Measurements from ENCODE around the gene POLL. TPM values are rescaled to one million over a fixed set of nuclear protein-coding genes. Genes with fewer than 3 reads are reported as not detected.
A peak's percentile ranks its signal among the peaks of the same experiment; 100 is the strongest.
"Not testable (repeated sequence)": the region's sequence is repeated elsewhere in the genome, so short reads cannot be mapped to it uniquely, and the experiment has no call there.

POLL gene
- total RNA-seq, result 10 to 100 TPM; 51.8 to 59.3 TPM
- 39.0 TPM for polyA plus RNA-seq (2013, experiment 1 of 2)
- polyA plus RNA-seq (2013, experiment 2 of 2), result 28.8 TPM
- long read RNA-seq, experiment 1, partial matches to known transcripts, result 6 of 18 reads
- long read RNA-seq, experiment 1, other reads (novel, unspliced or antisense), result 10 of 18 reads
- long read RNA-seq, experiment 2, transcript POLL-201 (9 exons, 2,670 nt), result minor isoform, 6 of 64 reads
- long read RNA-seq, experiment 2, transcript POLL-205 (8 exons, 2,360 nt), result major isoform, 13 of 64 reads
- long read RNA-seq, experiment 2, partial matches to known transcripts, result 1 of 64 reads
- long read RNA-seq, experiment 2, other reads (novel, unspliced or antisense), result 40 of 64 reads
- long read RNA-seq, experiment 3, transcript POLL-205 (8 exons, 2,360 nt), result major isoform, 19 of 131 reads
- long read RNA-seq, experiment 3, transcript POLL-201 (9 exons, 2,670 nt), result minor isoform, 14 of 131 reads
- long read RNA-seq, experiment 3, transcript POLL-203 (9 exons, 2,792 nt), result minor isoform, 5 of 131 reads
- long read RNA-seq, experiment 3, partial matches to known transcripts, result 10 of 131 reads
- long read RNA-seq, experiment 3, other reads (novel, unspliced or antisense), result 76 of 131 reads
- long read RNA-seq, experiment 4, partial matches to known transcripts, result 6 of 31 reads
- long read RNA-seq, experiment 4, other reads (novel, unspliced or antisense), result 20 of 31 reads

DNA sequence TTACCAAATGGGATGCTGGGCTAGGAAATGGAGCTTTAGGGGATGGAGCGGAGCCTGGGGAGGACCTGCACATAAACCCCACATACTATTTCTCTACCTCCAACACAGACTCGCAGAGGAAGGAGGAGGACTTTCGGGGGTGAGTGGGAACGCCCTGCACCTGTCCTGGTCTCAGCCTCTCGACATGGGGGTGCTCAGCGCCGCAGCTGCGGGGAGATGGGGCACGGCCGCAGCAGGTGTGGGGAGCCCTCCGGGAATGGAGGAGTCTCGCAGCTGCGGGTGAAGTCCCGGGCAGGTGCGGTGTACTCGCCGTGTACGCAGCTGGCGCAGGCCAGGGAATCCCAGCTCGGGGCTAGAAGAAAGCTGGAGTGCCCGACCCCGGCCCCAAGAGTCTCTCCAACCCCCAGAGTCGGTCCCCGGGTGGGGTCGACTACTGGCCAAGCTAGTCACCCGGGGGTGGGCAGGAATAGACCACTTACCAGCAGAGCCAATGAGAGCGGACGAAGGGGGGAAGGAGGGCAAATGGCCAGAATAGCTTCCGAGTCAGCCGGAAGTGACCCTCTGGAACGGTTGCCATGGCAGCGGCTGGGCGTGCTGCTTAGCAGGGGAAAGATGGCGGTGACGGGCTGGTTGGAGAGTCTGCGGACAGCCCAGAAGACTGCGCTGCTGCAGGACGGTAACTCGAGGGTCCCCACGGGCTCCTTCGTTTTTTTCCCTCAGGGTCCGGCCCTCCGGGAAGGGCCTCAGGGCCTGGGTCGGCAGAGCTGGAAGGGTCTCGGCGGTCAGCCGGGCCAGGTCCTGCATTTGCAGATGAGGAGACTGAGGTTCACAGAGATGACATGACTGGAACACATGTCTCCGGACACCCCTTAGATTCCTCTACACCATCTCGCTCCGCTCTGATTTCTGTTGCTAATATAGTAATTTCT is at the start of gene POLL, which contains the start of gene DPCD:
TSS of gene POLL (minus strand) at position 533 of the 929 bp plus-strand sequence. CDS start 897 bp downstream, outside the sequence.
TSS of gene DPCD (plus strand) at position 597 of the 929 bp plus-strand sequence. CDS start at position 613, 16 bp downstream.
- no peak within 1 kb of the TSS for H3K27ac ChIP-seq (ENCODE audit: low read depth, low read length)
- H3K9me3 ChIP-seq (ENCODE audit: control insufficient read depth, low read length), result no peaks in the 10 kb centered on the region
- Mint-ChIP-seq H3K9me3 (no peaks in the 10 kb centered on the region), H3K4me1 (peaks cover 18% of the 10 kb centered on the region), H3K36me3 (ENCODE audit: low read depth) (peaks cover 23% of the 10 kb centered on the region), H3K4me3 (peak within 1 kb of the TSS; percentile 92), H3K27me3 (ENCODE audit: insufficient read depth) (no peaks in the 10 kb centered on the region), H3K27ac (peak within 1 kb of the TSS; percentile 85)
- H3K9ac ChIP-seq (ENCODE audit: extremely low read depth, low read length, poor library complexity, severe bottlenecking), result peak within 1 kb of the TSS; percentile 57
- H3K4me3 ChIP-seq (ENCODE audit: low read length), result peak within 1 kb of the TSS; percentile 90
- peaks cover 34% of the 10 kb centered on the region for H3K36me3 ChIP-seq (ENCODE audit: control insufficient read depth, insufficient read depth, low read length)
- WGBS, 2 experiments (ENCODE audit: insufficient coverage in 1 of 2, insufficient read length in 1 of 2), result 0% methylated on average over 27 to 49 of the region's 50 CpGs
- H3K4me1 ChIP-seq (ENCODE audit: control insufficient read depth, insufficient read depth, low read length), result no peaks in the 10 kb centered on the region
- no peaks in the 10 kb centered on the region for H3K27me3 ChIP-seq (ENCODE audit: control insufficient read depth, insufficient read depth, low read length, poor library complexity, severe bottlenecking)
- TF ChIP-seq CTCF (conservative IDR thresholded peaks at IDR 0.05), result no peak
- peak; percentile 98 for DNase-seq

DNA sequence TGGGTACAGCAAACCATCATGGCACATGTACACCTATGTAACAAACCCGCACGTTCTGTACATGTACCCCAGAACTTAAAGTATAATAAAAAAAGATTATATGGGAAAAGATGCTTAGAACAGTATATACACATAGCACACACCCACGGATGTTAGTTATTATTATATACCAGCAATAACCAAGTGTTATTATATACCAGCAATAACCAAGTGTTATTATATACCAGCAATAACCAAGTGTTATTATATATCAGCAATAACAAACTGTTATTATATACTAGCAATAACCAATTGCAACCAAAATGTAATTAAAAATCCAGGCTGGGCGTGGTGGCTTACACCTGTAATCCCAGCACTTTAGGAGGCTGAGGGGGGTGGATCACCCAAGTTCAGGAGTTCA is 45.5 kb upstream of the POLL start:
- not testable (repeated sequence) for H3K4me3 Mint-ChIP-seq; H3K9ac ChIP-seq (ENCODE audit: extremely low read depth, low read length, poor library complexity, severe bottlenecking); H3K27ac Mint-ChIP-seq; DNase-seq; H3K4me3 ChIP-seq (ENCODE audit: low read length); H3K27me3 Mint-ChIP-seq (ENCODE audit: insufficient read depth); H3K27me3 ChIP-seq (ENCODE audit: control insufficient read depth, insufficient read depth, low read length, poor library complexity, severe bottlenecking); H3K27ac ChIP-seq (ENCODE audit: low read depth, low read length); H3K4me1 Mint-ChIP-seq
- Histone ChIP-seq H3K4me1 (ENCODE audit: control insufficient read depth, insufficient read depth, low read length) (peaks cover 11% of the 10 kb centered on the region), H3K36me3 (ENCODE audit: control insufficient read depth, insufficient read depth, low read length) (peaks cover 31% of the 10 kb centered on the region), H3K9me3 (ENCODE audit: control insufficient read depth, low read length) (peaks cover 23% of the 10 kb centered on the region)
- Mint-ChIP-seq H3K36me3 (ENCODE audit: low read depth) (peaks cover 48% of the 10 kb centered on the region), H3K9me3 (peaks cover 11% of the 10 kb centered on the region)
- WGBS, 2 experiments (ENCODE audit: insufficient coverage in 1 of 2, insufficient read length in 1 of 2), result 91% methylated on average over 1 of the region's 4 CpGs; no CpG with 5 or more reads in 1 of the 2 experiments

DNA sequence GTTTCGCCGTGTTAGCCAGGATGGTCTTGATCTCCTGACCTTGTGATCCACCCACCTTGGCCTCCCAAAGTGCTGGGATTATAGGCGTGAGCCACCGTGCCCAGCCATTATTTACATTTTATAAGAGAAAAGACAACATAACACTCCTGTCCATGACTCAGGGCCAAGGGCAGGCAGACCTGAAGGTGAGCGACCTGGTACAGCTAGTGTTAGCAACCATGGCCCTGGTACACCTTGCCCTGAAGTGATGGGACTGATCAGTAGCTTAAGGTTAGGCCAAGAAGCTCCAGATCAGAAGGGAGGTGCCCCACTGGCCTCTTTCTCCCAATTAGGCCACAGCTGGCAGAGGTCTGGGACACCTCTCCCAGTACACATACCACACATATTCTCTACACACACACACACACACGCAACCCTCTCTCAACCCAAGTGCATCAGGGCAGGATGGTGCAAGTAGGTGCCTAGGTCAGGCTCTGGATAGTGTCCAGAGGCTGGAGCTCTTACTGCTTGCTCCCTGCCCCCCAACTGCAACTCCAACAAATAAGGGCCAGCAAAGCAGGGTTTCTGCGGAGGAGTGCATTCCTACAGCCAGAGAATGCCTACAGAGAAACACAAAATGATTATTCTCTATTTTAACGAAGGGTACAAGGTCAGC is 43.9 kb upstream of the POLL start:
- Mint-ChIP-seq H3K27ac (no peak overlapping the region), H3K36me3 (ENCODE audit: low read depth) (peaks cover 37% of the 10 kb centered on the region), H3K4me3 (no peak overlapping the region), H3K27me3 (ENCODE audit: insufficient read depth) (no peaks in the 10 kb centered on the region), H3K4me1 (peaks cover 10% of the 10 kb centered on the region), H3K9me3 (peaks cover 9% of the 10 kb centered on the region)
- Histone ChIP-seq H3K27ac (ENCODE audit: low read depth, low read length) (no peak overlapping the region), H3K9me3 (ENCODE audit: control insufficient read depth, low read length) (peaks cover 23% of the 10 kb centered on the region), H3K36me3 (ENCODE audit: control insufficient read depth, insufficient read depth, low read length) (peaks cover 22% of the 10 kb centered on the region), H3K9ac (ENCODE audit: extremely low read depth, low read length, poor library complexity, severe bottlenecking) (no peak overlapping the region), H3K27me3 (ENCODE audit: control insufficient read depth, insufficient read depth, low read length, poor library complexity, severe bottlenecking) (no peaks in the 10 kb centered on the region), H3K4me3 (ENCODE audit: low read length) (no peak overlapping the region), H3K4me1 (ENCODE audit: control insufficient read depth, insufficient read depth, low read length) (peaks cover 11% of the 10 kb centered on the region)
- no peak for TF ChIP-seq CTCF (conservative IDR thresholded peaks at IDR 0.05)
- 87 to 100% methylated on average over 1 to 8 of the region's 8 CpGs for WGBS, 2 experiments (ENCODE audit: insufficient coverage in 1 of 2, insufficient read length in 1 of 2)
- peak; percentile 18 for DNase-seq
